Common myeloid progenitor, CD34-positive (primary cell): Measurements from ENCODE around the gene ADK.

Source experiments
- CTCF ChIA-PET: fragments of 350-600 bp; sonication (Branson Sonifier 250); formaldehyde crosslinking; loops from one replicate; lab custom pipeline; 2021; ENCODE audit warnings: antibody characterized with exemption; lab: Charles Lee
- POLR2A ChIA-PET: fragments of 350-600 bp; sonication (Branson Sonifier 250); formaldehyde crosslinking; loops from one replicate; lab custom pipeline; 2021; ENCODE audit warnings: antibody characterized with exemption; lab: Charles Lee
- DNase-seq, 3 donors: peaks; one replicate each; pipeline versions ENCODE4 v3.0.0 to v3.0.0-alpha.2; 2013
- H3K27ac ChIP-seq, 2 experiments: 1 replicate in 1 of 2; 2 replicates in 1 of 2; pipeline ENCODE4 v1.7.0; 2013; ENCODE audit warnings: inconsistent platforms in 2 of 2, low read length in 2 of 2, mild to moderate bottlenecking in 2 of 2, low read depth in 1 of 2, moderate library complexity in 1 of 2; ENCODE audit not compliant: severe bottlenecking in 2 of 2, insufficient read depth in 1 of 2, poor library complexity in 1 of 2
- H3K27me3 ChIP-seq, 5 experiments: replicated peaks in 2 of 5; 1 replicate in 3 of 5; 2 replicates in 2 of 5; pipeline versions ENCODE4 v1.6.1 to v1.7.0; 2013; ENCODE audit warnings: low read length in 4 of 5, mild to moderate bottlenecking in 2 of 5, moderate library complexity in 2 of 5, inconsistent platforms in 1 of 5; ENCODE audit not compliant: insufficient read depth in 5 of 5, control insufficient read depth in 4 of 5
- H3K36me3 ChIP-seq, 4 experiments: 1 replicate in 2 of 4; 2 replicates in 2 of 4; pipeline versions ENCODE4 v1.6.1 to v1.7.0; 2013; ENCODE audit warnings: low read length in 3 of 4, control low read depth in 1 of 4, mild to moderate bottlenecking in 1 of 4; ENCODE audit not compliant: control insufficient read depth in 4 of 4, insufficient read depth in 4 of 4
- H3K4me1 ChIP-seq, 4 experiments: 1 replicate in 3 of 4; 2 replicates in 1 of 4; pipeline versions ENCODE4 v1.6.1 to v1.7.1; 2013; ENCODE audit warnings: low read length in 3 of 4, mild to moderate bottlenecking in 3 of 4, control low read depth in 1 of 4, inconsistent platforms in 1 of 4, moderate library complexity in 1 of 4; ENCODE audit not compliant: control insufficient read depth in 4 of 4, insufficient read depth in 4 of 4; ENCODE audit errors: control extremely low read depth in 1 of 4
- H3K4me3 ChIP-seq, 7 experiments: 1 replicate in 4 of 7; 2 replicates in 3 of 7; pipeline versions ENCODE4 v1.5.1 to v1.7.0; 2013; ENCODE audit warnings: mild to moderate bottlenecking in 7 of 7, low read length in 6 of 7, moderate library complexity in 6 of 7, inconsistent platforms in 2 of 7, low read depth in 2 of 7, control low read depth in 1 of 7; ENCODE audit not compliant: insufficient read depth in 4 of 7, control insufficient read depth in 1 of 7; ENCODE audit errors: extremely low read depth in 1 of 7
- H3K9me3 ChIP-seq, 5 experiments: 1 replicate in 4 of 5; 2 replicates in 1 of 5; pipeline versions ENCODE4 v1.6.1 to v1.7.1; 2013; ENCODE audit warnings: low read length in 4 of 5, mild to moderate bottlenecking in 2 of 5, inconsistent platforms in 1 of 5, low read depth in 1 of 5, moderate library complexity in 1 of 5; ENCODE audit not compliant: control insufficient read depth in 4 of 5, insufficient read depth in 2 of 5; ENCODE audit errors: control extremely low read depth in 1 of 5
- WGBS: methylation state at CpG from one replicate; pipeline ENCODE4 v1.1.5; 2013; ENCODE audit not compliant: insufficient coverage; 5-methylcytosine and 5-hydroxymethylcytosine counted together

The ADK gene

DNA sequence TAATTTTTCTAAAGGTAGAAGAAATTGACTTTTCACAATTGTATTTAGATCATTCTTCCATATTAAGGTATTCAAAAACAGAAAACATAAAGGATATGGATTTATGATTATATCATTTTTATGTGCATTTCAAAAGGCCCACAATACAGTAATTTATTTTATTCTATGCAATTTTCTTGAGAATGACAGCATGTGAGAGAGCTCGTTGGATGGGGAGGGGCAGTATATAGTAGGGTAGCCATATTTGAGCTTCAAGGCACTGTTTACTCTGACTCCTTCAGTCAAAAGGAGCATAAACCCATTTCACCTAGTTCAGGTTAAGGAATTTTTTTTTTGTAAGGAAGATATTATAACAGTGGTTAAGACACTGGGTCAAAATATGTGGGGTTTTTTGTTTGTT is 534.5 kb downstream of the ADK start:
- no peak overlapping the region for H3K4me3 ChIP-seq
- H3K9me3 ChIP-seq: no peaks in the 10 kb centered on the region
- H3K36me3 ChIP-seq: peaks cover 0 to 4% (median 3%) of the 10 kb centered on the region in 4 experiments
- H3K27ac ChIP-seq: no peak overlapping the region
- POLR2A ChIA-PET: no interaction called here
- WGBS: no CpG with 5 or more reads among the region's 1 CpG
- CTCF ChIA-PET: no interaction called here
- no peaks in the 10 kb centered on the region for H3K4me1 ChIP-seq
- DNase-seq: no peak
- no peaks in the 10 kb centered on the region for H3K27me3 ChIP-seq

DNA sequence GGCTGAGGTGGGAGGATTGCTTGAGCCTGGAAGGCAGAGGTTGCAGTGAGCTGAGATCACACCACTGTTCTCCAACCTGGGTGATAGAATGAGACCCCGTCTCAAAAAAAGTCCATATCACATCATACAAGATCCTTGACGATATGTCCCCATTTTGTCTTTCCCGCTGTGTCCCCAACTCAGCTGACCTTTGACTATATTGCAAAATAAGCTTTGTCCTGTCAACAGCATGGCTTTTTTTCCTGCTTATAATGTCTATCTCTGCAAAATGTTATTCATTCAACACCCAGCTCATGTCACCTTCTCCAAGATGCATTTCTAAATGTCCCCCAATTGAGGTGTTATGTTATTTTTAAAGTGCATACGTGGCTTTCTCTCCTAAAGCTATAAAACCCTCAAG is 539.4 kb downstream of the ADK start:
- Histone ChIP-seq H3K4me1 (no peaks in the 10 kb centered on the region), H3K27ac (no peak overlapping the region), H3K9me3 (no peaks in the 10 kb centered on the region), H3K27me3 (no peaks in the 10 kb centered on the region), H3K4me3 (no peak overlapping the region), H3K36me3 (peaks cover 0 to 4% (median 3%) of the 10 kb centered on the region in 4 experiments)
- POLR2A ChIA-PET: no interaction called here
- WGBS: 100% methylated on average over 4 of the region's 4 CpGs
- CTCF ChIA-PET: interaction anchor here (0.6 to 1.7 kb wide), 3 partner anchors 8 to 331 kb away, joined by 3 to 6 read pairs (median 4); no protein-coding TSS in a partner anchor
- DNase-seq: no peak

DNA sequence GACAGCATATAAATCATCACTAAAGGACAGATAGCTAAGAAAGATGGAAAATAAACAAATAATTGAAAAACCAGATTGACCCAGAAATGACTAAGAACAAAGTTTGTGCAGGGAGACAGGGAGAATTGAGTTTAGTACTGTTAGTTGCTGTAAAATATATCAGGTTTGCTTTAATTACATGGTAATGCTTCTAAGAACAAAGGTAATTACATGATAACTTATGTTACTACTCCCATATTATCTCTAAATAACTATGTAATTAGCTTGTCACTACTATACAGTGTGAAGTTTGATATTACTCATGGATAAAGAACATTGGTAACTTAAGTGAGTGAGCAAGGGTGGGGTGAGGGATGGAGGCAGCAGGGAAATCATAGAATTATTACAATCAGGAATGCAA is 540.1 kb downstream of the ADK start:
- POLR2A ChIA-PET: no interaction called here
- peaks cover 0 to 4% (median 3%) of the 10 kb centered on the region in 4 experiments for H3K36me3 ChIP-seq
- DNase-seq: no peak
- CTCF ChIA-PET: interaction anchor here (0.6 to 1.7 kb wide), 3 partner anchors 9 to 330 kb away, joined by 3 to 6 read pairs (median 4); no protein-coding TSS in a partner anchor
- no peak overlapping the region for H3K27ac ChIP-seq
- H3K4me3 ChIP-seq: no peak overlapping the region
- no peaks in the 10 kb centered on the region for H3K4me1 ChIP-seq
- H3K9me3 ChIP-seq: no peaks in the 10 kb centered on the region
- H3K27me3 ChIP-seq: no peaks in the 10 kb centered on the region

DNA sequence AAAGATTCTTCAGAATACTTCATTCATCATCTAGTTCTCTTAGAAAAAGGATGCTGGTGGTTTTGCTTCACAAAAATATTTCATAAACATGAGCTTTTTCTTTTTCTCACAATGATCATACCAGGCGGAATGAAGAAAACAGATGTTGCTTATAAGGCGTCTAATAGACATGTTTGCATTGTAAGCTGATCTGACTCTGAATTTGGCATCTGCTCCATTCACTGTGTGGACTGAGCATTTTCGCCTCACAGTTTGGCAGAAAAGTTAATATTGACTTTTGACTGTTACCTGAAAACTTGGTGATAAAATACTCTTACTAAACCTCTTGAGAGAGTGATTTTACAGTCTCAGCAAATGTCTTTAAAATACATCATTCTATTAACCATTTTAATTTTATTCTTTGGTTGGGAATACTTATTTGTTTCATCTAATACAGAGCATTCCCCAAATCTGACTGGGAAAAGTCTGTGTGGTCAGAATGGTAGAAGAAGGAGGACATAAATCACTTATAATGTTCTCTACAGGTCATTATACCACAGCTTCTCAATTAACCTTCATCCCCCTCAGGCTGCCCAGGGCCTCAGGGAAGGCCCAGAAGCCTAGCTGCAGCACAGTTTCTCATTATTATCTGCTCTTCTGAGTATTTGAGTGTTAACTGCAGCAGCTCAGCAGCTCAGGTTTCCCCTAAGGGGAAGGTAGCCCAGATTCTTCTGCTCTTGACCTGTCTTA is 553.8 kb downstream of the ADK start:
- ChIA-PET POLR2A (no interaction called here), CTCF (no interaction called here)
- Histone ChIP-seq H3K9me3 (peaks cover 0 to 5% (median 0%) of the 10 kb centered on the region in 5 experiments), H3K27me3 (no peaks in the 10 kb centered on the region), H3K27ac (no peak overlapping the region), H3K36me3 (peaks cover 2 to 24% (median 12%) of the 10 kb centered on the region in 4 experiments), H3K4me3 (no peak overlapping the region), H3K4me1 (no peaks in the 10 kb centered on the region)
- no peak for DNase-seq
- 100% methylated on average over 2 of the region's 3 CpGs for WGBS

DNA sequence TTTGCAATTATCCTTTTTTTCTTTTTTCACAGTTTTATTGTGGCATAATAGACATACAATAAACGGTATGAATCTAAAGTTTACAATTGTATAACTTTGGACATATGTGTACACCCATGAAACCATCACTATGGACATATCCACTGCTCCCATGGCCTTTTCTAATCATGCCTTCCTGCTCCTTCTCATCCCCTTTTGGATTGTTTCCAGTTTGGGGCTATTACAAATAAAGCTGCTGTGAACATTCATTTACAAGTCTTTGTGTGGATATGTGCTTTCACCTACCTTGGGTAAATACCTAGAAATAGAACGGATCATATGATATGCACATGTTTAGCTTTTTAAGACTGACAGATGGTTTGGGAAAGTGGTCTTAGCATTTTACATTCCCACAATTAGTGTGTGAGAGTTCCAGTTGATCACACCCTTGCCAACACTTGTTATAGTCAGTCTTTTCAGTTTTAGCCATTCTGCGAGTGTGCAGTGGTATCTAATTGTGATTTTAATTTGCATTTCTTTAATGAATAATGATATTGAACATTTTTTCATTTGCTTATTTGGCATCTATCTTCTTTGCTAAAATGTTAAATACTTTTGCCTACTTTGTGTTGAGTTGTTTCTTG is 554.4 kb downstream of the ADK start:
- 100% methylated on average over 1 of the region's 3 CpGs for WGBS
- no peak for DNase-seq
- no peak overlapping the region for H3K4me3 ChIP-seq
- no peak overlapping the region for H3K27ac ChIP-seq
- ChIA-PET POLR2A (no interaction called here), CTCF (no interaction called here)
- H3K27me3 ChIP-seq: no peaks in the 10 kb centered on the region
- H3K9me3 ChIP-seq: peaks cover 0 to 5% (median 0%) of the 10 kb centered on the region in 5 experiments
- H3K4me1 ChIP-seq: no peaks in the 10 kb centered on the region
- H3K36me3 ChIP-seq: peaks cover 3 to 26% (median 13%) of the 10 kb centered on the region in 4 experiments

DNA sequence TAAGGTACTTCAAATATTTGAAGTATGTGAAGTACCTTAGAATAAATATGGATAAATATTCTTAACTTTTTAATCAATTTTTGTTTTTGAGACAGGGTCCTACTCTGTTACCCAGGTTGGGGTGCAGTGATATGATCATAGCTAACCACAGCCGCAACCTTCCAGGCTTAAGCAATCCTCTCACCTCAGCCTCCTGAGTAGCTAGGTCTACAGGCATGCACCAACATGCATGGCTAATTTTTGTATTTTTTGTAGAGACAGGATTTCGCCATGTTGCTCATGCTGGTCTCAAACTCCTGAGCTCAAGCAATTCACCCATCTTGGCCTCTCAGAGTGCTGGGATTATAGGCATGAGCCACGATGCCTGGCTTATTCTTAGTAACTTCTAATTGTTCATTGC is 555.9 kb downstream of the ADK start:
- Histone ChIP-seq H3K27ac (no peak overlapping the region), H3K27me3 (no peaks in the 10 kb centered on the region), H3K4me3 (no peak overlapping the region), H3K4me1 (no peaks in the 10 kb centered on the region), H3K36me3 (peaks cover 5 to 29% (median 13%) of the 10 kb centered on the region in 4 experiments), H3K9me3 (peaks cover 0 to 5% (median 0%) of the 10 kb centered on the region in 5 experiments)
- 100% methylated on average over 2 of the region's 3 CpGs for WGBS
- DNase-seq: no peak
- ChIA-PET CTCF (no interaction called here), POLR2A (no interaction called here)

DNA sequence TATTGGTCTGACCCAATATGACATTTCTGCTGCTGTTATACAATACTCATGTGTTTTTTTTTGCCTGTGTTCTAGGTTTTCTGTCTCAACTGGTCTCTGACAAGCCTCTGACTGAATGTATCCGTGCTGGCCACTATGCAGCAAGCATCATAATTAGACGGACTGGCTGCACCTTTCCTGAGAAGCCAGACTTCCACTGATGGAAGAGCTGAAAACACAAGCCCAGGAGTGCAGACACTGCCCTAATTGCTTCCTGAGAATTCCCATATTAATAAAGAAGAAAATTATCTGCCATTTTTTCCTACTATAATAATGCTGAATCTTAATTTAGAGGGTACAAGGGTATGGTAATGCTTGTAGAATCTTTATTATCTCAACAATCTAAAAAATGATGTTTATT is 557.2 kb downstream of the ADK start:
- no peak overlapping the region for H3K27ac ChIP-seq
- 100% methylated on average over 2 of the region's 2 CpGs for whole genome bisulfite sequencing
- DNase-seq: no peak
- no peaks in the 10 kb centered on the region for H3K4me1 ChIP-seq
- peaks cover 5 to 29% (median 13%) of the 10 kb centered on the region in 4 experiments for H3K36me3 ChIP-seq
- ChIA-PET CTCF (interaction anchor here (0.6 kb wide), 1 partner anchor 11 kb away, joined by 4 read pairs; no protein-coding TSS in a partner anchor), POLR2A (no interaction called here)
- H3K9me3 ChIP-seq: peaks cover 0 to 5% (median 0%) of the 10 kb centered on the region in 5 experiments
- H3K4me3 ChIP-seq: no peak overlapping the region
- H3K27me3 ChIP-seq: no peaks in the 10 kb centered on the region
